Colon (tissue), 2 donors: ENCODE results near the gene TCF7L1.
"Not testable (repeated sequence)": the region's sequence is repeated elsewhere in the genome, so short reads cannot be mapped to it uniquely, and the experiment has no call there.

ENCODE experiments used
- FAIRE-seq: peaks from 2 replicates; lab custom pipeline; 2012; peaks lifted over from hg19 to GRCh38; lab: Jason Lieb, UNC
- donor health status: control.
- donor health status: control.

The TCF7L1 gene

DNA sequence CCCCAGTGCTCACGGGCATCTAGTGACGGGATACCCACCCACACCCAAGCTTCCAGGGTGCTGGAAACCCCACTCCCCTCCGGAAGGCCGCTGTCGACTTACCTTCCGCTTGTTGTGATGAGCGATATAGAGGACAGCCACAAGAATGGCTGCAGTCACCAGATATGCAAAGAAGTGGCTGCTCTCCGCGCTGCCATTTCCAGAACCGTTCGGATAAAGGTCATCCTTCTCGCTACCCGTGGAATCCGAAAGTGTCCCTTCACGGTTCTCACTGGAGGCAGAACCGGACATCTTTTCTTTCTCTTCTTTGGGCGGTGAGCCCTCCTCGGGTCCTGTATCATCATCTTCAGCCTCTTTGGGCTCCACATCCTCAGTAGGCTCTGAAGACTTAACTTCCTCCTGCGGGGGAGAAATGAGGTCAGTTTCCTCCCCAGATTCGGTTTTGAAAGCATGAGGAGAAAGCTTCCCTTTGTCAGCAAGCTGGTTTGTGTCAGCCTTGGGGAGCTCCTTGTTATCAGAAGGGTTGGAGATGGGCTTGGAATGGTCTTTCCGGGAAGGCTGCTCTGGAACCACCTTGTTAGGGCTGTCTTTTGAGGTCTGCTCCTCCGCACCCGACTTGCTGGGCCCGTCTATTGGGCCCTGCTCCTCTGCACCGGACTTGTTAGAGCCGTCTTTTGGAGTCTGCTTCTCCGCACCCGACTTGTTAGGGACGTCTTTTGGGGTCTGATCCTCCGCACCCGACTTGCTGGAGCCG, 193.4 kb downstream of the TCF7L1 start:
- FAIRE-seq, result no peak

DNA sequence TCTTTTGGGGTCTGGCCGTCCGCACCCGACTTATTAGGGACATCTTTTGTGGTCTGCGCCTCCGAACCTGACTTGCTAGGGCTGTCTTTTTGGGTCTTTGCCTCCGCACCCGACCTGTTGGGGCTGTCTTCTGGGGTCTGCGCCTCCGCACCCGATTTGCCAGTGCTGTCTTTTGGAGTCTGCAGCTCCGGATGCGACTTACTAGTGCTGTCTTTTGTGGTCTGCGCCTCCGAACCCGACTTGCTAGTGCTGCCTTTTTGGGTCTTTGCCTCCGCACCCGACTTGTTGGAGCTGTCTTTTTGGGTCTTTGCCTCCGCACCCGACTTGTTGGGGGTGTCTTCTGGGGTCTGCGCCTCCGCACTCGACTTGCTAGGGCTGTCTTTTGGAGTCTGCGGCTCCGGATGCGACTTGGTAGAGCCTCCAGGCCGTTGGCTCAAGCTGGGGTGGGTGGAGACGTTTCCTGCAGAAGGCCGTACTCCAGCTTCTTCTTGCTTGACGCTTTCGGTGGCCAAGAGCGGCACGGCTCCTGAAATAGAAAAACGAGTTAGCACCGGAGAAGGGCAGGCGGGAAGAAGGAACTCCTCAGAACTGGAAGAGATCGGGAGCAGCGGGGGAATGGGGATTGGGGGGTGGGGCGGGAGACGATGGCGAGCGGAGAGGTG, 194.1 kb downstream of the TCF7L1 start:
- FAIRE-seq, result no peak

DNA sequence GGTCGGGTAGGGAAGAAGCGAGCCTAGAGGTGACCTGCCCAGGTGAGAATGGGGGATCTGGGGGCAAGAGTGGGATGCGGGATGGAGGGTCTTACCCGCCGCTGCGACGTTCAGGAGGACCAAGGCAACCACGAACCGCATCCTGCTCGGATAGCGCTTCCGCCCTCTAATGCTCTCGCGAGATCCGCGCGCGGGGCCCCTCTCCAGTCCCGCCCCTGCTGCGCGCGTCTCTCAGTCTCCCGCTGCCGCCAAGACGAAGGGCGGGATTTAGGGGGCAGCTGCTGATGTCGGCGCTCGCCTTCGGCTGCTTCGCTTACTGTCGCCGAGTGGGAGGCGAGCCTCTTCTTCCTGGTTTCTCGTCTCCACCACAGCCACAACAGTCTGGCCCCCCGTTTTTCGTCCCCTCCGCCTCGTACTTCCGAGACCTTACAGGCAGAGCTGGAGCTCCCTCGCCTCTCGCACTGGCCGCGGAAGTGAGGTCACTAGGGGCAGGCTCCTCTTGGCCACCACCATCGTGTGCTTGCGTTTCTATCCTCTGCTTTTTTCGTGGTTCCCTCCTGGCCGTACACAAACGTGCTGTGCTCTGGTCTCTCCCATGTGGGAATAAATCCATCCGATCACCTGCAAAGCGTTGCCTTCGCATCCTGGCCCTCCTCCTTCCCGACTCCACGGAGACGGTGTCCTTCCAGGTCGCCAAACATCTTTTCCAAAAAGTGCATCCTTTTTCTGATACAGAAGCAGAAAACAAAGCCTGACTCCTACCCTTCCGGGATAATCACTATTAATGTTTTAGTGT, 194.8 kb downstream of the TCF7L1 start, which contains the start of gene TGOLN2:
TGOLN2 (minus strand) TSS at position 168 of the 796 bp plus-strand sequence; CDS start at position 141, 27 bp downstream.
- no peak for FAIRE-seq

DNA sequence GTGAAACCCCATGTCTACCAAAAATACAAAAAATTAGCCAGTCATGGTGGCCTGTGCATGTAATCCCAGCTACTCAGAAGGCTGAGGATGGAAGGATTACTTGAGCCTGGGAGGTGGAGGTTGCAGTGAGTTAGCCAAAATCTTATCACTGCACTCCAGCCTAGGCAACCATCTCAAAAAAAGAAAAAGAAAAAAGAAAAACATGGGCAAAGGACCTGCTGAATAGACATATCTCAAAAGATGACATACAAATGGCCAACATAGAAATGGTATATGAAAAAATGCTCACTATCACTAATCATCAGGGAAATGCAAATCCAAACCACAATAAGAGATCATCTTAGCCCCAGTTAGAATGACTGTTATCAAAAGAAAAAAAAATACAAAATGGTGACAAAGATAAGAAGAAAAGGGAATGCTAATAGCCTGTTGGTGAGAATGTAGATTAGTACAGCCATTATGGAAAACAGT, 196.0 kb downstream of the TCF7L1 start:
- FAIRE-seq, result no peak

DNA sequence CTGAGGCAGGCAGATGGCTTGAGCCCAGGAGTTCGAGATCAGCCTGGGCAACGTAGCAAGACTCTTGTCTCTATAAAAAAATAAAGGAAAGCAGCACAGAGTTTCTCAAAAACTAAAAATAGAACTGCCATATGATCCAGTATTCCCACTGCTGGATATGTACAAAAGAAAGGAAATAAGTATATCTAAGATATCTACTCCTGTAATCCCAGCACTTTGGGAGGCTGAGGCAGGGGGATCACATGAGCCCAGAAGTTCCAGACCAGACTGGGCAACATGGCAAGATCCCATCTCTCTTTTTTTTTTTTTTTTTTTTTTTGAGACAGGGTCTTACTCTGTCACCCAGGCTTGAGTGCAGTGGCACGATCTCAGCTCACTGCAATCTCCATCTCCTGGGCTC, 196.5 kb downstream of the TCF7L1 start:
- FAIRE-seq, result not testable (repeated sequence)

DNA sequence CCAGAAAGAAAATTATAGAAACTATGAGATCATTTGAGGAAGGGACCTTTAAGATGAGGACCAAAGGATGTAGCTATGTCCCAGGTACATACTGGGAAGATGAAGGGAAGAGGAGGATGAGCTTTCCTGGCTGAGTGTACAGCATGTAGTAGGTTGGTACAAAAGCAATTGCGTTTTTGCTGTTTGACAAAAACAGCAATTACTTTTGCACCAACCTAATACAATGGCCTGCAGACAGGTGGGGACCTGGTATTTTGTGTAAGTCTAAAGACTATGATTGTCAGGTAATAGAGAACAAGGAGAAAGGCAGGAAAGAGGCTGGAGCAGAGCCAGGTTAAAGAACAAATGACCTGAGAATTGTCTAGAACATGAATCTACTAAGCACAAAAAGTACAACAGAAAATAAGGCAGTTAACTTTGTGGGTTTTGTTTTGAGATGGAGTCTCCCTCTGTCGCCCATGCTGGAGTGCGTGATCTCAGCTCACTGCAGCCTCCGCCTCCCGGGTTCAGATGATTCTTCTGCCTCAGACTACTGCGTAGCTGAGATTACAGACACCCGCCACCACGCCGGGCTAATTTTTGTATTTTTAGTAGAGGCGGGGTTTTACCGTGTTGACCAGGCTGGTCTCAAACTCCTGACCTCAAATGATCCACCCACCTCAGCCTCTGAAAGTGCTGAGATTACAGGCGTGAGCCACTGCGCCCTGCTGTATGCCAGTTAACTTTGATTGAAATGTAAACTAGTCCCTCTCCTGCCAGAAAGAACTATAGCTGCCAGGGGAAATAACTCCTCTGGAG, 197.8 kb downstream of the TCF7L1 start:
- no peak for FAIRE-seq

DNA sequence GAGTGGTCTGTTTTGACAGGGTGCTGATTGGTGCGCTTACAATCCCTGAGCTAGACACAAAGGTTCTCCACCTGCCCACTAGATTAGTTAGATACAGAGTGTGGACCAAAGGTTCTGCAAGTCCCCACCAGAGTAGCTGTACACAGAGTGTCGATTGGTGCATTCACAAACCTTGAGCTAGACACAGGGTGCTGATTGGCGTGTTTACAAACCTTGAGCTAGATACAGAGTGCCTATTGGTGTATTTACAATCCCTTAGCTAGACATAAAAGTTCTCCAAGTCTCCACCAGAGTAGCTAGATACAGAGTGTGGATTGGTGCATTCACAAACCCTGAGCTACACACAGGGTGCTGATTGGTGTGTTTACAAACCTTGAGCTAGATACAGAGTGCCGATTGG, 200.7 kb downstream of the TCF7L1 start:
- not testable (repeated sequence) for FAIRE-seq

DNA sequence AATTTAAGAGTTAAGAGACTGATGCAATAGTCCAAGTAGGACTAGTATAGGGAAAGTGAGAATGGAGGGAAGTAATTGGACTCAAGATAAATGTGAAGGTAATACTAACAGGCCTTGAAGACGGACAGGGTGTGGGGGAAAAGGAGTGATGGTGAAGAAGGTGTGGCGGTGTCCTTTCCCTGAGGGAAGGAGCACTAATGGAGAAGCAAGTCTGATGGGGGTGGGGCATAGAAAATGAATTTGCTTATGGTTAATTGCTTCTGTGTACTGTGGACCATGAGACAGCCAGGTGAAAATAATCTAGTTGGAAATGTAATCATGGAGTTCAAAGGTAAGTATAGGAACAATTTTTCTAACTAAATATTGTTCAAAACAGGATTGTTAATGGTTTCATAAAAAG, 201.7 kb downstream of the TCF7L1 start:
- no peak for FAIRE-seq

DNA sequence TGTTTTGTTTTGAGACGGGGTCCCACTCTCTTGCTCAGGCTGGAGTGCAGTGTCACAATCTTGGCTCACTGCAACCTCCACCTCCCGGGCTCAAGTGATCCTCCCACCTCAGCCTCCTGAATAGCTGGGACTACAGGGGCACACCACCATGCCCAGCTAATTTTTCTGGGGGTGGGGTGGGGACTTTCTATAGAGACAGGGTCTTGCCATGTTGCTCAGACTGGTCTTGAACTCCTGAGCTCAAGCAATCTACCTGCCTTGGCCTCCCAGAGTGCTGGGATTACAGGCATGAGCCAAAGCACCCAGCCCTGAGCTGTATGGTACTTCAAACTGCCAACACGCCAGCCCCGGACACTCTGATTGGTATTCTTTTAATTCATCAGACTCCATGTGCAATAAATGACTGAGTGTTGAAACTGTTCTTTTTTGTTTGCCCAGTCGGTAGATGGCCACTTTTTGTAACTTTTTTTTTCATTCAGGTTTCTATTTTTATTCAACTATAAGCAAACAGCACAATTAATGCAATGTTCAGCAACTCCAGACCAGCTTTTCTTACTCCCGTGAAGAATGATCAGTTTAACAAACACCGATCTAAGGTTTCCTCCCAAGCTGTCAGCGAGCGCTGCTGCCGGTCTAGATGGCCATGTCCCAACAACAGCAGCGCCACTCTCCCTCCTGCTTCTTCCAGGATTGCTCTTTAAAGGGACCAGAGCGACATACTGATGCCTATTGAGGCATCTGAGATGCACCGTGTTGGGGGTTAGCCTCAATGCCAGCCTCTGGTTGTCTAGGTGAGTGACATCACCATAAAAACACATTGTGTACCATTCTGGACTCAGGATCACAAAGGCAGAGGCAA, 207.1 kb downstream of the TCF7L1 start:
- no peak for FAIRE-seq

DNA sequence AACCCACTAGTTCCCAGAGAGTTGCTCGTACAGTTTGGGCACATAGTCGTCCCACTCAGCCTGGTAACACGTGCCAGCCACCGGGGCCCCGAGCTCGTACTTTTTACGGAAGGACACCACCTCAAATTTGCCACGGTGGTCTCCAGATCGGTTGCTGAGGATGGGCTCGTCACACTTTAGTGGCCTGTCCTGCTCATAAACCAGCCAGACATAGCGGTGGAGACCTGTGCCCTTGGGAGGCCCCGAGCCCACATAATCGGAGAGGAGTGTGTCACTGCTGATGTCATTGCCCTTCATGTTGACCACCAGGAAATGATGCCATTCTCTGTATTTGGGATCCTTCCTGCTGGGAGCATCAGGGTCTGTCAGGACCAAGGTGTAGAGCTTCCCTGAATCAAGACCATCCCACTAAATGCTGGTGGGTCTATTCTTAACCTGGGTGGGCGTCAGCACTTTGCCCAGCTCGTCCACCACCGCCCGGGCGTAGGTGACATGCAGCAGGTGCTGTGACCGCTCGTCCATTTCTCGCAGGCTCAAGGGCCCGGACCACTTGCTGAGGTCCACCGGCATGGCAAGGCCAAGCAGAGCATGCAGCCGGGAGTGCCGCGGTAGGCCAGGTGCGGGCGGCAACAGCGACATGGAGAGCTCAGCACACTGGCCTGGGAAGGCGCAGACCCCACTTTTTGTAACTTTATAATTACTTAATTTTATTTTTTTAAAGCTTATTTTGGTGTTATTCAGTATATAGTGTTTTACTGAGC, 208.3 kb downstream of the TCF7L1 start:
- no peak for FAIRE-seq

DNA sequence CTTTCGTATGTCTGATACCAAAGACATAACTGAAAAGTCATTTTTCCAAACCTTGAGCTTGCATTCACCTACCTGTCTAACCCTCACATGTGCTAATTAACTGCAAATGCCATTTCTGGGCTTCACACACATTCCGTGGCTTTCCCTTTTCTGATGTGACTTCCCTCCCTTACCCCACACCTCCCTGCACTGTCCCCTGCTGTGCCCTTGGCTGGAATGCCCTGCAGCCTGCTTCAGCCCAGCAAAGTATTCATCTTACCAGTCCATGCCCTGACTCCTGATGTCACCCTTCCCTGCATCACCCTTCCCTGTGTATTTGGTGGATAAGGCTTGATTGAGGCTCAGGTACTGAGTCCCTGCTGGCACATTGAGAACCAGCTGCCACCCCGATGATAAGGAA, 209.0 kb downstream of the TCF7L1 start:
- FAIRE-seq, result no peak

DNA sequence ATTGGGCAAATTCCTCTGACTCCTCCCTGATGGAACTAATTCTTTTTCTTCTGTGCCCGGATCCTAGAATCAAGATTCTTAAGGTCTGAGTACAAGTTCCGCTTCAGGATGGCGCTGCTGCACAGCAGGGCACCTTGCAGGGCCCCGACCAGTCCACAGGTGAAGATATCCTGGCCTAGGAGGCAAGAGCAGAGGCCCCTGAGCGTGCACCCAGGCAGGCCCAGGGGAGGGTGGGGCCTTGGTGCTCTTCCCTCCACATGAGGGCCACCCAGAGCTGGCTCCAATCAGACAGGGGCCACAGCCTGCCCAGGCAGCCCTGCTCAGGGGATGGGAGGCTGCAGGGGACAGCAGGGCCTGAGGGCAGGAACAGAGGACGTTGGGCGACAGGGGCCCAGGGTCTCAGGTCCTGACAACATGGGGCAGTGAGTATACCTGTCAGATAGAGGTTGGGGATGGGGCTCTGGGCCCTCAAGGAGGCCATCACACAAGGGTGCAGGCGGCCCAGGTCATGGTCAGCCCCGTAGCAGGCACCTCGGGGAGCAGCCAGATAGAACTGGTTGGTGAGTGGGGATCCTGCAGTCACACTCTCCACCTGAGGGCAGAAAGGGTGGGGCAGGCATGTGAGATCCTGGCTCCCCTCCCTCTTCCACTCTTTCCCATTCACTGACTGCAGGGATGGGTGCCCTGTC, 210.2 kb downstream of the TCF7L1 start:
- FAIRE-seq, result not testable (repeated sequence)

DNA sequence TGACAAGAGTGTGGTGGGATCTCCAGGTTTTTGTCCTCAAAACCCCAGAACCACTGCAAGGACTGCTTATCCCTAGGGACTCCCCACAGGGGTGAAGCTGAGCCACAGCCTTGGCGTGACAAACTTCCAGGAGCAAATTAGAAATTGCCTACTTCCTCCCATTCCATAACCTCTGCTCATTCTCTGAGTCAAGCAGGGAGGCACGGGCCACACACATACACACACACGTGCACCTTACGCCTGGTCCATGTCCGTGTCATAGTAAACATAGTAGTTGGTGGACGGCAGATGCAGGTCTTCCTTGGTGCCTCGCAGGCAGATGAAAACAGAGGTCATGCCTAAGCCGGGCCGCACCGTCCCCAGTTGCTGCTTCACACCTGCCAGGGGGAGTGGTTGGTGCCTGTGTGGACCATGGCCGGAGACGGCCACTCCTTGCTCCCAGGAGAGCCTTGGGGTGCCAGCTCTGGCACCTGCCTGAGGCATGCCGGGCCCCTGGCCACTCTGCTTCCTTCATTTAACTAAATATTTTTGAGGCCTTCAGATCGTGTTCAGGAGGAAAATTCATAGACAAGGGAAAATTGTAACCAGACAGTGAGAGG, 211.3 kb downstream of the TCF7L1 start:
- FAIRE-seq, result no peak

DNA sequence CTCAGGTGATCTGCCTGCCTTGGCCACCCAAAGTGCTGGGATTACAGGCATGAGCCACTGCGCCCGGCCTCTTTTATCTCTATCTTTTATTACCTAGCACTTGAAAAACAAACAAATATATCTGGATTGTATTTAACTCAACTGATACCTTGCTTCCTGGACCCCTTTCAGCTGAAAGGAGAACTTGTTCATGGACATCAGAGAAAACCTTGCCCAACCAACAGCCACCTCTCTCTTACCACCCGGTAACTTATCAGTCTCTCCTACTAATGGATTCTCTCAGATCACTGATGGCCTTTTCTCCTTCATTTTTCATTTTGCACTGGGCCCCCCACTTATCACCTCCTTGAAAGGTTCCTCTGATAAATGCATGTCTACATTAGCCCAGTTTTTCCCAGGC, 214.4 kb downstream of the TCF7L1 start:
- FAIRE-seq, result no peak

DNA sequence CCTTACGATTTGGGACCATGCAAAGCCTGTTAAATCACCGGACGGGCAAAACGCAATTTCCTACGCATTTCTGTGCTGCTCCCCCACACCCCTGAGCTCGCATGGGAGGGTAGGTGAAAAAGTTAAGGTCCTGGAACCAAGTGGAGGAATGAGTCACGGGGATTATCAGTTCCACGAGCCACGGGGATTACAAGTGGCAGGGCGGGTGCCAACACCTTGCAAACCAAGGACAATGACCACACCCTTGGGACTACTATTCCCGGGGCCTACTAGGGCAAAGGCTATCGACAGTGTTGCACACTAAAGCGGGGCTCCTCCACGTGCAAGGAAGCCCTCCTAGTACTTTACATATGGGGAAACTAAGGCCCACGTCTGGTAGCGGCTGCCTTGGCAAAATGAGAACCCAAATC, 220.7 kb downstream of the TCF7L1 start:
- FAIRE-seq, result no peak

DNA sequence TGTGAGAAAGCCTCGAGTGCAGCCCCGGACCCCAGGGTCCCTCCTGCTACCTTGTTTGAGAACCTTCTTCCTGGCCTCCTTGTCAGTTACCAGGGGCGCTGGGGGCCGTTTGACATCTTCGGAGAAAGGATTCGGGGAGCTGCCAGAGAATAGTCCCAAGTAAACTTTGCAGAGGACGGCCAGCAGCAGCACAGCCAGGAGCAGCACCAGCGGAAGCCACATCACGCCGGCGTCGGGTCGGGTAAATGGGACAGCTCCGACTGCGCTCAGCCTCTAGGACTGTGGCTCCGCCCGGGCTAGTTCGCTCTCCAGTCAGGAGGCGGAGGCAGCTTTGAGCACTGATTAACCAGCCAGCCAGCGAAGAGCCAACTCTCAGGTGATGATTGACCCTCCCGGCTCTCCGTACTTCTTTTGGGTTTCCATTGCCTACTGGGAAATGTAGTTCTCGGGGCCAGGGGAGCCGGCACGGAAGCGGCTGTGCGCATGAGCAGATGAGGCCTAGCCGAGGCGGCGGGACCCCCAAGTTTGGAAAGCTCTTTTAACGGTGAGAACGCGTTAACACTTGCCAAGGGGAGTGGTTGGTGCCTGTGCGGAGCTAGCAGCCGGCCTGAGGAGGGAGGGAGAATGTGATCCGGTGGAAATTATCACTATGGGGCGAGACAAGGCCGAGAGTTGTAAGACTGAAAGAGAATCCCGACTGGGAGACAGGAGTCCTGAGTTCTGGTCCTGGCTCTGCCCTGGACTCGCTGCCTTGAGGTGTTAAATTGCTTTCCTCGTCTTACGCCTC, 221.3 kb downstream of the TCF7L1 start, which contains the start of the genes ELMOD3 and RETSAT:
ELMOD3 (plus strand) TSS at position 484 of the 787 bp plus-strand sequence. CDS start 2,430 bp downstream, outside the sequence.
RETSAT (minus strand) TSS at position 243 of the 787 bp plus-strand sequence; CDS start at position 222, 21 bp downstream.
- FAIRE-seq, result no peak

DNA sequence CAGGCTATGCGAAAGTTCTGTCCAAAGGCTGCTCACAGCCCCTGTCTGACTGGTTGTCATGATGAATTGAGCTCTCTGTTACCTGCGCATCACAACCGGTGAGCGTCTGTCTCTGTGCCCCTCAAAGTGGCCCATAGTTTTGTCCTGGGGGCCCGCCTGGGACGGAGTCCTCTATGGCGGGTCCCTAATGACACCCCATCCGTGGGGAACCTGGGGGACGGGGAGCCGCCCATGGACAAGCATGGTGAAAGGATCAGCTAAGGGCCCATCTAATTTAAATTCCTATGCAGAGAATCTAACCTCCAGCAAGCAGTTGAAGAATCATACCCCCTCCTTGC, 221.8 kb downstream of the TCF7L1 start:
- FAIRE-seq, result no peak

DNA sequence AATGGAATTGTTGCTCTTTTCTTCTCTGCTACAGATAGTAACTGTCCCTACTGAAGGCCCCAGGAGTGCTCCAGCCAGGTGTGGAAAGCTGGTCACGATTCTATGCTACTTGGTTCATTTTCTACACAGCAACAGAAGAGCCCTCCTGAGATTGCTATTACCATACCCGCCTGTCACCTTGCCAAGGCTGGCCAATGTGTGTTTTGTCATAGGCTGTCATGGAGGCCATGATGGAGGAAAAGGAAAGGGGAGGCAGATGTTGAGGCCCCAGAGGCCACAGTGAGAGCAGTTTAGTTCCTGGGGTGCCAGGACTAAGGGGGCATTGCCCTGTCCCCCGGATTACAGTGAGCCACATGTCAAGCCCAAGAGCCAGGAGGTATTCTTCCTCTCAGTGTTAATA, 222.3 kb downstream of the TCF7L1 start:
- no peak for FAIRE-seq
